ENCODE measurements around the gene COL25A1. TPM values are rescaled to one million over a fixed set of nuclear protein-coding genes. Genes with fewer than 3 reads are reported as not detected.

COL25A1 gene
- total and polyA plus RNA-seq, 2 experiments from 2014 or later, result 0.28 to 1.9 TPM

DNA sequence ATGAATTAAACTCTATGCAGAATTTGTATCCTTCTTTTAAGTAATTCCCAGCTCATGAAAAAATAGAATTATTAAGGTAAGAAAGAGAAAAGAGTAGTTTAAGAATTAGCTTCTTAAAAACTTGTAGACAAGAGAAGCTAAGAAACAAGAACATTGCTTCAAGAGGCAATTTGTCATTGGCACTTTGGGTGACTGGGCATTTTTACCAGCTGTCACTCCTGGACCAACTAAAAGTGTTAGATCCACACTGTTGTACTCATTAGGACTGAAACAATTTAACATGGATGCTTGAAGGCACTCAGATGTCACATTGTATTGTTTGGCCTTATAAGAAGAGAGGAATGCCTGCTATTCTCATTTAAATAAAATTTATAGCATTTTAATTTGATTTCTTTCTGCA, 7.4 kb downstream of the COL25A1 start:
- Histone ChIP-seq H3K9me3 (ENCODE audit: low read depth) (no peaks in the 10 kb centered on the region), H3K4me2 (no peak overlapping the region), H3K27me3 (peaks cover 10% of the 10 kb centered on the region), H3K4me3 (no peak overlapping the region), H3K4me1 (ENCODE audit: insufficient read depth) (no peaks in the 10 kb centered on the region), H3K9me2 (replicated peaks; ENCODE audit: insufficient read depth) (no peaks in the 10 kb centered on the region), H3K36me3 (replicated peaks; ENCODE audit: insufficient read depth, low read depth) (no peaks in the 10 kb centered on the region), H3K79me2 (no peaks in the 10 kb centered on the region), H3K27ac (no peak overlapping the region), H2AFZ (no peak overlapping the region), H4K20me1 (ENCODE audit: insufficient read depth, poor library complexity, severe bottlenecking) (no peaks in the 10 kb centered on the region)
- DNase-seq (ENCODE audit: low spot score), result no peak
- TF ChIP-seq EZH2phosphoT487 (IDR thresholded peaks at IDR 0.05; ENCODE audit: low read depth, severe bottlenecking, unreplicated experiment), result no peak
- TF ChIP-seq, protein P1, sequence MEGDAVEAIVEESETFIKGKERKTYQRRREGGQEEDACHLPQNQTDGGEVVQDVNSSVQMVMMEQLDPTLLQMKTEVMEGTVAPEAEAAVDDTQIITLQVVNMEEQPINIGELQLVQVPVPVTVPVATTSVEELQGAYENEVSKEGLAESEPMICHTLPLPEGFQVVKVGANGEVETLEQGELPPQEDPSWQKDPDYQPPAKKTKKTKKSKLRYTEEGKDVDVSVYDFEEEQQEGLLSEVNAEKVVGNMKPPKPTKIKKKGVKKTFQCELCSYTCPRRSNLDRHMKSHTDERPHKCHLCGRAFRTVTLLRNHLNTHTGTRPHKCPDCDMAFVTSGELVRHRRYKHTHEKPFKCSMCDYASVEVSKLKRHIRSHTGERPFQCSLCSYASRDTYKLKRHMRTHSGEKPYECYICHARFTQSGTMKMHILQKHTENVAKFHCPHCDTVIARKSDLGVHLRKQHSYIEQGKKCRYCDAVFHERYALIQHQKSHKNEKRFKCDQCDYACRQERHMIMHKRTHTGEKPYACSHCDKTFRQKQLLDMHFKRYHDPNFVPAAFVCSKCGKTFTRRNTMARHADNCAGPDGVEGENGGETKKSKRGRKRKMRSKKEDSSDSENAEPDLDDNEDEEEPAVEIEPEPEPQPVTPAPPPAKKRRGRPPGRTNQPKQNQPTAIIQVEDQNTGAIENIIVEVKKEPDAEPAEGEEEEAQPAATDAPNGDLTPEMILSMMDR (IDR thresholded peaks at IDR 0.05; ENCODE audit: poor library complexity), result no peak
- TF ChIP-seq EZH2 (IDR thresholded peaks at IDR 0.05; ENCODE audit: borderline replicate concordance), result no peak

DNA sequence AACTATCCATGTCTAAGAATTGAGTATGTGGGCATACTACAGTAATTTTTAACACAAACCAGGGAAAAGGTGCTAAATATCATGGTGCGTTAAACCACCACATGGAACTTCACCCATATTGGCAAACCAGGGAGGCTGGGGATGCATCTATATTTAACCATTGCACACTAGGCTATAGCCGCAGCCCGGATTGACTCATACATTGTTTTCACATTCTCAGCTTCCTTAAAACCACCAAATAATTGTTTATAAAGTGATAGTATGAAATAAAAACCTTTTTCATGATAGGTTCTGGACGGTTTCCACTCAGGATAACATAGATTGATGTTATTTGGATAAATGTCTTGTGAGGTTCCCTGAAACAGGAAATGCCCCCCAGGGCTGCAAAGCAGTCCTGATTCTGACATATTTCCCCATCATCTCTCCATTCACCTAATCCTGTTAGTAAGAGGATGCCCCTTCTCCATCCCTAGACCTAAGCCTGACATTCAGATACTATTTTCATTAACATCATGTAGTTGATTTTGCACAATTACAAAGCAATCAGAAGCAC, 7.9 kb downstream of the COL25A1 start:
- H3K27me3 ChIP-seq, result peaks cover 5% of the 10 kb centered on the region
- no peak for DNase-seq (ENCODE audit: low spot score)
- H3K9me2 ChIP-seq (replicated peaks; ENCODE audit: insufficient read depth), result no peaks in the 10 kb centered on the region
- H4K20me1 ChIP-seq (ENCODE audit: insufficient read depth, poor library complexity, severe bottlenecking), result no peaks in the 10 kb centered on the region
- no peaks in the 10 kb centered on the region for H3K36me3 ChIP-seq (replicated peaks; ENCODE audit: insufficient read depth, low read depth)
- H2AFZ ChIP-seq, result no peak overlapping the region
- H3K9me3 ChIP-seq (ENCODE audit: low read depth), result no peaks in the 10 kb centered on the region
- H3K79me2 ChIP-seq, result no peaks in the 10 kb centered on the region
- TF ChIP-seq, protein P1 (IDR thresholded peaks at IDR 0.05; ENCODE audit: poor library complexity), result no peak
- TF ChIP-seq EZH2 (IDR thresholded peaks at IDR 0.05; ENCODE audit: borderline replicate concordance) (no peak), EZH2phosphoT487 (IDR thresholded peaks at IDR 0.05; ENCODE audit: low read depth, severe bottlenecking, unreplicated experiment) (no peak)
- H3K4me1 ChIP-seq (ENCODE audit: insufficient read depth), result no peaks in the 10 kb centered on the region
- H3K4me2 ChIP-seq, result no peak overlapping the region
- H3K27ac ChIP-seq, result no peak overlapping the region
- 84% methylated on average over 4 of the region's 4 CpGs for WGBS (ENCODE audit: low lambda C conversion rate, missing lambda C conversion rate)
- no peak overlapping the region for H3K4me3 ChIP-seq

DNA sequence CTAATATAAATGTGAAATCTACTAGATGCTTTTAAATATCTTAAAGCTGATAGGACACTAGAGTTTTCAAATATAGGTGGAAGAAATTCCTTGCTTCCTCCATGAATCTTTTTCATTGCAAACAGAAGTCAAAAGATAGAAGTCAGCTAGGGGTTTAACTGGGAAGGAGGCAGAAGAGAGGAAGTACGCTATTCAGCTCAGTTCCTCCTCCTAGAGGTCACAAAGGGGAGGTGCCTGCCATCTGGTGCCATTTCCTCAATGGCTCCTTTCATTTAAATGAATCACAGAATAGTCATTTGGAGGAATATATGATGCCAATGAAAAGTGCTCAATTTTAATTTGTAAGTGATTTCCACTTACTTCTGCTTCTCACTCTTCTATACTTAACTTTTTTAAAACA, 8.5 kb downstream of the COL25A1 start:
- 52% methylated on average over 1 of the region's 1 CpG for whole genome bisulfite sequencing (ENCODE audit: low lambda C conversion rate, missing lambda C conversion rate)
- peak; percentile 15 for DNase-seq (ENCODE audit: low spot score)
- TF ChIP-seq EZH2phosphoT487 (IDR thresholded peaks at IDR 0.05; ENCODE audit: low read depth, severe bottlenecking, unreplicated experiment) (no peak), EZH2 (IDR thresholded peaks at IDR 0.05; ENCODE audit: borderline replicate concordance) (no peak)
- TF ChIP-seq, protein P1 (IDR thresholded peaks at IDR 0.05; ENCODE audit: poor library complexity), result peak; percentile 18
- Histone ChIP-seq H3K36me3 (replicated peaks; ENCODE audit: insufficient read depth, low read depth) (no peaks in the 10 kb centered on the region), H3K27me3 (no peaks in the 10 kb centered on the region), H4K20me1 (ENCODE audit: insufficient read depth, poor library complexity, severe bottlenecking) (no peaks in the 10 kb centered on the region), H3K9me3 (ENCODE audit: low read depth) (no peaks in the 10 kb centered on the region), H3K4me1 (ENCODE audit: insufficient read depth) (no peaks in the 10 kb centered on the region), H3K4me3 (no peak overlapping the region), H3K9me2 (replicated peaks; ENCODE audit: insufficient read depth) (no peaks in the 10 kb centered on the region), H3K27ac (no peak overlapping the region), H3K79me2 (no peaks in the 10 kb centered on the region), H3K4me2 (no peak overlapping the region), H2AFZ (no peak overlapping the region)

Data from hepatocyte (in vitro differentiated cells).